Mesenchymal stem cell (in vitro differentiated cells and primary cell): ENCODE data around the gene FAS.
A peak's percentile ranks its signal among the peaks of the same experiment; 100 is the strongest.

ENCODE experiments used
- DNase-seq: peaks from one replicate; pipeline ENCODE4 v3.0.0-alpha.2; 2013
- H2AFZ ChIP-seq: one replicate; pipeline ENCODE4 v1.6.1; 2013; ENCODE audit warnings: low read depth, mild to moderate bottlenecking, control low read depth, inconsistent platforms, low read length, moderate library complexity
- H2AK5ac ChIP-seq: 2 replicates; pipeline ENCODE4 v1.6.1; 2013; ENCODE audit warnings: low read length, moderate library complexity, mild to moderate bottlenecking, inconsistent platforms; ENCODE audit not compliant: severe bottlenecking
- H2BK120ac ChIP-seq: one replicate; pipeline ENCODE4 v1.6.1; 2013; ENCODE audit warnings: low read depth, mild to moderate bottlenecking, inconsistent platforms, low read length, moderate library complexity
- H2BK12ac ChIP-seq, 2 experiments: one replicate each; pipeline ENCODE4 v1.6.1; 2013; ENCODE audit warnings: inconsistent platforms in 2 of 2, low read length in 2 of 2, mild to moderate bottlenecking in 2 of 2, moderate library complexity in 2 of 2, control low read depth in 1 of 2
- H2BK15ac ChIP-seq: one replicate; pipeline ENCODE4 v1.6.1; 2013; ENCODE audit warnings: mild to moderate bottlenecking, low read depth, inconsistent platforms; ENCODE audit not compliant: poor library complexity, severe bottlenecking
- H2BK5ac ChIP-seq: 2 replicates; pipeline ENCODE4 v1.6.1; 2013; ENCODE audit warnings: low read depth, mild to moderate bottlenecking, low read length, control low read depth, inconsistent platforms; ENCODE audit not compliant: poor library complexity, severe bottlenecking
- H3K14ac ChIP-seq, 2 experiments: one replicate each; pipeline ENCODE4 v1.6.1; 2013; ENCODE audit warnings: inconsistent platforms in 2 of 2, low read length in 2 of 2, control low read depth in 1 of 2, mild to moderate bottlenecking in 1 of 2, moderate library complexity in 1 of 2
- H3K18ac ChIP-seq, 2 experiments: one replicate each; pipeline ENCODE4 v1.6.1; 2013; ENCODE audit warnings: inconsistent platforms in 2 of 2, low read length in 2 of 2, control low read depth in 1 of 2, low read depth in 1 of 2, mild to moderate bottlenecking in 1 of 2
- H3K23ac ChIP-seq, 2 experiments: one replicate each; pipeline ENCODE4 v1.6.1; 2013; ENCODE audit warnings: inconsistent platforms in 2 of 2, low read length in 2 of 2, mild to moderate bottlenecking in 2 of 2, moderate library complexity in 2 of 2, control low read depth in 1 of 2
- H3K27ac ChIP-seq: 2 replicates; pipeline ENCODE4 v1.5.1; 2013; ENCODE audit warnings: mild to moderate bottlenecking, moderate library complexity, low read length, control low read depth, inconsistent platforms; ENCODE audit not compliant: poor library complexity, severe bottlenecking
- H3K27me3 ChIP-seq, 2 experiments: 2 replicates each; pipeline versions ENCODE4 v1.6.1 to v1.7.0; 2013; ENCODE audit warnings: low read length in 2 of 2, mild to moderate bottlenecking in 2 of 2, moderate library complexity in 2 of 2, control low read depth in 1 of 2, inconsistent platforms in 1 of 2; ENCODE audit not compliant: control insufficient read depth in 1 of 2, insufficient read depth in 1 of 2
- H3K36me3 ChIP-seq, 2 experiments: 2 replicates each; pipeline versions ENCODE4 v1.6.1 to v1.7.0; 2013; ENCODE audit warnings: low read length in 2 of 2, control low read depth in 1 of 2, inconsistent platforms in 1 of 2, low read depth in 1 of 2, mild to moderate bottlenecking in 1 of 2; ENCODE audit not compliant: insufficient read depth in 2 of 2, control insufficient read depth in 1 of 2
- H3K4ac ChIP-seq, 2 experiments: one replicate each; pipeline ENCODE4 v1.6.1; 2013; ENCODE audit warnings: inconsistent platforms in 2 of 2, low read length in 2 of 2, mild to moderate bottlenecking in 2 of 2, moderate library complexity in 2 of 2, control low read depth in 1 of 2, low read depth in 1 of 2
- H3K4me1 ChIP-seq: 2 replicates; pipeline ENCODE4 v1.6.1; 2013; ENCODE audit warnings: low read depth, low read length, control low read depth; ENCODE audit not compliant: control insufficient read depth, insufficient read depth
- H3K4me2 ChIP-seq: 2 replicates; pipeline ENCODE4 v1.6.1; 2013; ENCODE audit warnings: low read length, mild to moderate bottlenecking, inconsistent platforms; ENCODE audit not compliant: poor library complexity, severe bottlenecking
- H3K4me3 ChIP-seq, 2 experiments: 2 replicates each; pipeline versions ENCODE4 v1.5.1 to v1.7.0; 2013; ENCODE audit warnings: low read length in 2 of 2, mild to moderate bottlenecking in 2 of 2, control low read depth in 1 of 2, low read depth in 1 of 2; ENCODE audit not compliant: insufficient read depth in 1 of 2
- H3K79me1 ChIP-seq: replicated peaks from 2 replicates; pipeline ENCODE4 v1.6.1; 2013; ENCODE audit warnings: mild to moderate bottlenecking, control low read depth, low read length, inconsistent platforms; ENCODE audit not compliant: poor library complexity, severe bottlenecking
- H3K9ac ChIP-seq: 2 replicates; pipeline ENCODE4 v1.7.0; 2013; ENCODE audit warnings: mild to moderate bottlenecking, low read length, moderate library complexity
- H3K9me3 ChIP-seq: 2 replicates; pipeline ENCODE4 v1.7.0; 2013; ENCODE audit warnings: mild to moderate bottlenecking, low read length; ENCODE audit not compliant: control insufficient read depth
- H4K8ac ChIP-seq: one replicate; pipeline ENCODE4 v1.6.1; 2013; ENCODE audit warnings: inconsistent platforms, mild to moderate bottlenecking, low read length, moderate library complexity
- H4K91ac ChIP-seq: one replicate; pipeline ENCODE4 v1.6.1; 2013; ENCODE audit warnings: mild to moderate bottlenecking, low read length, inconsistent platforms
- WGBS: methylation state at CpG from one replicate; pipeline ENCODE4 v1.1.7; 2013; ENCODE audit warnings: mixed read lengths; 5-methylcytosine and 5-hydroxymethylcytosine counted together

The FAS gene

GRCh38 chr10:89025453-89025852 is 34.9 kb downstream of the FAS start:
- H3K9ac ChIP-seq: no peak overlapping the region
- H3K36me3 ChIP-seq: peaks cover 0 to 61% of the 10 kb centered on the region in 2 experiments
- H3K18ac ChIP-seq: no peak overlapping the region
- H3K4me2 ChIP-seq: no peak overlapping the region
- no peaks in the 10 kb centered on the region for H3K79me1 ChIP-seq
- no peak overlapping the region for H2AK5ac ChIP-seq
- no peak overlapping the region for H3K27ac ChIP-seq
- no peak overlapping the region for H2BK5ac ChIP-seq
- H4K8ac ChIP-seq: no peak overlapping the region
- H4K91ac ChIP-seq: no peak overlapping the region
- H3K4me3 ChIP-seq: no peak overlapping the region
- H2BK15ac ChIP-seq: no peak overlapping the region
- no peak overlapping the region for H3K4ac ChIP-seq
- H3K14ac ChIP-seq: no peak overlapping the region
- WGBS: no CpG with 5 or more reads among the region's 1 CpG
- H2BK12ac ChIP-seq: no peak overlapping the region
- no peak for DNase-seq
- H3K9me3 ChIP-seq: no peaks in the 10 kb centered on the region
- H3K4me1 ChIP-seq: peaks cover 2% of the 10 kb centered on the region
- no peak overlapping the region for H3K23ac ChIP-seq
- H3K27me3 ChIP-seq: no peaks in the 10 kb centered on the region
- no peak overlapping the region for H2BK120ac ChIP-seq
- H2AFZ ChIP-seq: no peak overlapping the region

GRCh38 chr10:89029181-89029580 is 38.6 kb downstream of the FAS start:
- Histone ChIP-seq H2BK5ac (no peak overlapping the region), H3K4me1 (peaks cover 5% of the 10 kb centered on the region), H4K8ac (no peak overlapping the region), H3K36me3 (peaks cover 0 to 38% of the 10 kb centered on the region in 2 experiments), H3K9ac (peak overlapping the region; percentile 40), H3K27me3 (no peaks in the 10 kb centered on the region), H3K79me1 (no peaks in the 10 kb centered on the region), H3K9me3 (no peaks in the 10 kb centered on the region), H2BK120ac (no peak overlapping the region), H3K4me2 (no peak overlapping the region), H3K14ac (no peak overlapping the region), H3K4me3 (no peak overlapping the region), H2BK15ac (no peak overlapping the region), H3K18ac (no peak overlapping the region), H2BK12ac (peak overlapping the region in 1 of 2 experiments; percentile 57), H3K27ac (no peak overlapping the region), H2AFZ (no peak overlapping the region), H3K23ac (no peak overlapping the region), H4K91ac (no peak overlapping the region), H3K4ac (no peak overlapping the region), H2AK5ac (no peak overlapping the region)
- WGBS: 90% methylated on average over 2 of the region's 2 CpGs
- no peak for DNase-seq

- Histone ChIP-seq H3K4me2 (peak overlapping the region; percentile 54), H3K4ac (no peak overlapping the region), H3K27me3 (no peaks in the 10 kb centered on the region), H3K23ac (no peak overlapping the region), H2AK5ac (no peak overlapping the region), H2BK120ac (no peak overlapping the region), H3K36me3 (peaks cover 0 to 32% of the 10 kb centered on the region in 2 experiments), H2BK12ac (no peak overlapping the region), H2AFZ (no peak overlapping the region), H3K27ac (no peak overlapping the region), H4K8ac (no peak overlapping the region), H3K79me1 (no peaks in the 10 kb centered on the region), H3K4me1 (peaks cover 5% of the 10 kb centered on the region), H2BK15ac (no peak overlapping the region), H3K18ac (no peak overlapping the region), H3K9ac (peak overlapping the region; percentile 39), H3K9me3 (no peaks in the 10 kb centered on the region), H2BK5ac (no peak overlapping the region), H4K91ac (no peak overlapping the region), H3K4me3 (no peak overlapping the region), H3K14ac (no peak overlapping the region)
- peak; percentile 79 for DNase-seq
- WGBS: 5% methylated on average over 4 of the region's 8 CpGs
These were observed 39.3 kb downstream of the FAS start for GRCh38 chr10:89029785-89030437.

- Histone ChIP-seq H2BK15ac (no peak overlapping the region), H3K23ac (no peak overlapping the region)
These were observed 40.2 kb downstream of the FAS start for GRCh38 chr10:89030791-89031190.

More at GRCh38 chr10:89030791-89031190, 40.2 kb downstream of the FAS start:
- H3K14ac ChIP-seq: no peak overlapping the region
- WGBS: 95% methylated on average over 2 of the region's 2 CpGs
- no peak overlapping the region for H2AK5ac ChIP-seq
- H2BK12ac ChIP-seq: peak overlapping the region in 1 of 2 experiments; percentile 67
- peaks cover 0 to 23% of the 10 kb centered on the region in 2 experiments for H3K36me3 ChIP-seq
- H3K4me3 ChIP-seq: no peak overlapping the region
- no peaks in the 10 kb centered on the region for H3K9me3 ChIP-seq
- H3K18ac ChIP-seq: peak overlapping the region in 1 of 2 experiments; percentile 28
- no peaks in the 10 kb centered on the region for H3K79me1 ChIP-seq
- no peak overlapping the region for H3K4me2 ChIP-seq
- no peak overlapping the region for H4K91ac ChIP-seq
- no peak overlapping the region for H2BK120ac ChIP-seq
- no peak overlapping the region for H2BK5ac ChIP-seq
- no peak overlapping the region for H3K27ac ChIP-seq
- H4K8ac ChIP-seq: no peak overlapping the region
- peaks cover 5% of the 10 kb centered on the region for H3K4me1 ChIP-seq
- peak overlapping the region; percentile 39 for H3K9ac ChIP-seq
- DNase-seq: no peak
- H3K4ac ChIP-seq: no peak overlapping the region
- H3K27me3 ChIP-seq: no peaks in the 10 kb centered on the region
- no peak overlapping the region for H2AFZ ChIP-seq
